ENCODE results near the gene EN2. TPM values are rescaled to one million over a fixed set of nuclear protein-coding genes. Genes with fewer than 3 reads are reported as not detected.

EN2 gene
- total RNA-seq, 1 experiment from 2014 or later, result 0.07 TPM

DNA sequence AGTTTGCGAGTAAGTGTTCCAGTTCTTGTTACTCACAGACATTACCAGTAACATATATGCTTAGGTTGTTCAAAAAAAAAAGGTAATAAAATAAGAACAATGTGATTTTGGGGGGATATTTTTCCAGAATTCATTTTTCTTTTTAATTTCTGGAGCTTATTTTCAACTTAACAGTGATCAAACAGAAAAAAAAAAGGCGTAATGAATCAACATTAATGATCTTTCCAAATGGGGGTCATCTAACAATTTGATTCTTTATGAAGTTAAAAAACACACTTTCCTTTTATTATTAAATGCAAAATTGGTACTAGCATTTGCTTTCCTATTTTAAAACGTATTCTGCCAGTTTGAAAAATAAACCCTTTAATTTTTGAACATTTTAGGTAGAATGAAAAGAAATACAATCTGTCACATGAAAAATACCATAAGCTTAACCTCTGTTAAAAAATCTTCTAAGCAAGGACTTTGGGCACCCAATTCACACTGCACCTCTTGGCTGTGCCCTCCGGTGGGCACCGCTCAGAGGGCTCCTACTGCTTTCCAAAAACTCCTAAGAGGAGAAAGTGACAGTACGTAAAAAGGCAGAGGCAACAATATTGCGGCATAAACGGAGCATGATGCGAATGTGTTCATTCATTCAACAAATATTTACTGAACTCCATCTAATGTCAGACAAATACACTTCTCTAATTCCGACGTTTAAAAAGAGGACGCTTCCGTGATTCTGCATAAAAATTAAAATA lies 55.8 kb downstream of the EN2 start:
- Histone ChIP-seq H3K56ac (ENCODE audit: insufficient read length, low read depth, low read length) (no peak overlapping the region), H3K27me3 (ENCODE audit: insufficient read depth, low read length) (peaks cover 42% of the 10 kb centered on the region), H4K8ac (replicated peaks; ENCODE audit: insufficient read length, low read depth, low read length) (no peak overlapping the region), H3K79me1 (ENCODE audit: insufficient read depth, low read depth, low read length, poor library complexity, severe bottlenecking) (no peaks in the 10 kb centered on the region), H4K5ac (ENCODE audit: insufficient read length, low read depth, low read length) (no peak overlapping the region), H3T11ph (ENCODE audit: low read length) (no peak overlapping the region), H2BK120ac (ENCODE audit: low read depth, low read length, poor library complexity, severe bottlenecking) (no peak overlapping the region), H4K91ac (ENCODE audit: insufficient read length, low read depth, low read length) (no peak overlapping the region), H2AK5ac (ENCODE audit: insufficient read length, low read length) (no peak overlapping the region), H2BK5ac (ENCODE audit: insufficient read length, low read length) (no peak overlapping the region), H3K4ac (ENCODE audit: low read depth, low read length) (no peak overlapping the region), H3K27ac (ENCODE audit: insufficient read length, low read depth, low read length) (no peak overlapping the region), H3K14ac (ENCODE audit: insufficient read depth, low read length) (no peak overlapping the region), H3K4me2 (ENCODE audit: insufficient read depth, insufficient read length, low read length) (no peak overlapping the region), H3K79me2 (ENCODE audit: insufficient read depth, low read length) (no peaks in the 10 kb centered on the region), H4K20me1 (ENCODE audit: control insufficient read depth, insufficient read depth, insufficient read length) (no peaks in the 10 kb centered on the region), H3K9me3 (ENCODE audit: control insufficient read depth, low read depth, low read length) (no peaks in the 10 kb centered on the region), H2BK15ac (ENCODE audit: low read depth, low read length) (no peak overlapping the region), H2BK12ac (ENCODE audit: insufficient read length, low read depth, low read length) (no peak overlapping the region), H2BK20ac (ENCODE audit: low read depth, low read length, poor library complexity, severe bottlenecking) (no peak overlapping the region), H3K4me1 (ENCODE audit: insufficient read depth, low read length) (no peaks in the 10 kb centered on the region; the same call in 1 of the 2 replicates), H3K23ac (ENCODE audit: insufficient read length, low read depth, low read length) (no peak overlapping the region), H3K9ac (ENCODE audit: extremely low read depth, insufficient read length, low read length) (no peak overlapping the region), H3K23me2 (ENCODE audit: insufficient read length, low read depth, low read length, poor library complexity, severe bottlenecking) (peaks cover 5% of the 10 kb centered on the region), H3K18ac (ENCODE audit: insufficient read length, low read depth, low read length) (no peak overlapping the region), H2AFZ (ENCODE audit: low read length) (no peak overlapping the region)
- no peak overlapping the region for H3K27ac Mint-ChIP-seq
- peaks cover 100% of the 10 kb centered on the region for H3K27me3 Mint-ChIP-seq (ENCODE audit: low read depth)
- no peak overlapping the region; a peak in 1 of 5 replicates for H3K4me3 Mint-ChIP-seq
- peaks cover 21 to 27% of the 10 kb centered on the region in 2 experiments for H3K4me1 Mint-ChIP-seq
- no peak for DNase-seq
- no CpG with 5 or more reads among the region's 13 CpGs for WGBS (ENCODE audit: extremely low coverage, insufficient read length, low lambda C conversion rate)
- H3K9me3 Mint-ChIP-seq, result peaks cover 2 to 3% of the 10 kb centered on the region in 2 experiments; a peak in 2 of 5 replicates
- TF ChIP-seq, protein P1, sequence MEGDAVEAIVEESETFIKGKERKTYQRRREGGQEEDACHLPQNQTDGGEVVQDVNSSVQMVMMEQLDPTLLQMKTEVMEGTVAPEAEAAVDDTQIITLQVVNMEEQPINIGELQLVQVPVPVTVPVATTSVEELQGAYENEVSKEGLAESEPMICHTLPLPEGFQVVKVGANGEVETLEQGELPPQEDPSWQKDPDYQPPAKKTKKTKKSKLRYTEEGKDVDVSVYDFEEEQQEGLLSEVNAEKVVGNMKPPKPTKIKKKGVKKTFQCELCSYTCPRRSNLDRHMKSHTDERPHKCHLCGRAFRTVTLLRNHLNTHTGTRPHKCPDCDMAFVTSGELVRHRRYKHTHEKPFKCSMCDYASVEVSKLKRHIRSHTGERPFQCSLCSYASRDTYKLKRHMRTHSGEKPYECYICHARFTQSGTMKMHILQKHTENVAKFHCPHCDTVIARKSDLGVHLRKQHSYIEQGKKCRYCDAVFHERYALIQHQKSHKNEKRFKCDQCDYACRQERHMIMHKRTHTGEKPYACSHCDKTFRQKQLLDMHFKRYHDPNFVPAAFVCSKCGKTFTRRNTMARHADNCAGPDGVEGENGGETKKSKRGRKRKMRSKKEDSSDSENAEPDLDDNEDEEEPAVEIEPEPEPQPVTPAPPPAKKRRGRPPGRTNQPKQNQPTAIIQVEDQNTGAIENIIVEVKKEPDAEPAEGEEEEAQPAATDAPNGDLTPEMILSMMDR (conservative IDR thresholded peaks at IDR 0.05), result no peak
- H3K36me3 Mint-ChIP-seq (ENCODE audit: insufficient read depth in 1 of 3, low read depth in 3 of 3), result no peaks in the 10 kb centered on the region
